Trophoblast cell (in vitro differentiated cells and primary cell): Measurements from ENCODE around the gene MAPT.

Source experiments
- DNase-seq, 2 donors: peaks; one replicate each; pipeline ENCODE4 v3.0.0-alpha.2; 2016
- H2AFZ ChIP-seq: 2 replicates; pipeline ENCODE4 v1.6.1; 2013; ENCODE audit warnings: low read length, moderate library complexity, mild to moderate bottlenecking; ENCODE audit not compliant: insufficient read depth, poor library complexity
- H2AK5ac ChIP-seq: 2 replicates; pipeline ENCODE4 v1.6.1; 2013; ENCODE audit warnings: mild to moderate bottlenecking, low read length
- H2BK120ac ChIP-seq: 2 replicates; pipeline ENCODE4 v1.6.1; 2013; ENCODE audit warnings: low read length, mild to moderate bottlenecking, moderate library complexity; ENCODE audit not compliant: insufficient read depth, poor library complexity
- H2BK12ac ChIP-seq: 2 replicates; pipeline ENCODE4 v1.6.1; 2013; ENCODE audit warnings: mild to moderate bottlenecking, low read length, moderate library complexity
- H2BK5ac ChIP-seq: 2 replicates; pipeline ENCODE4 v1.6.1; 2013; ENCODE audit warnings: low read length, low read depth, moderate library complexity, mild to moderate bottlenecking; ENCODE audit not compliant: poor library complexity
- H3K14ac ChIP-seq: 2 replicates; pipeline ENCODE4 v1.6.1; 2013; ENCODE audit warnings: mild to moderate bottlenecking, low read length
- H3K18ac ChIP-seq: 2 replicates; pipeline ENCODE4 v1.6.1; 2013; ENCODE audit warnings: mild to moderate bottlenecking, low read length
- H3K23ac ChIP-seq: 2 replicates; pipeline ENCODE4 v1.6.1; 2013; ENCODE audit warnings: low read length
- H3K27ac ChIP-seq: 2 replicates; pipeline ENCODE4 v1.5.1; 2013; ENCODE audit warnings: low read depth, mild to moderate bottlenecking, inconsistent platforms, low read length, moderate library complexity
- H3K27me3 ChIP-seq: 2 replicates; pipeline ENCODE4 v1.6.1; 2013; ENCODE audit warnings: inconsistent platforms, mild to moderate bottlenecking, low read length, moderate library complexity; ENCODE audit not compliant: insufficient read depth
- H3K36me3 ChIP-seq, 2 experiments: 1 replicate in 1 of 2; 2 replicates in 1 of 2; pipeline ENCODE4 v1.6.1; 2013; ENCODE audit warnings: low read length in 2 of 2, mild to moderate bottlenecking in 2 of 2, moderate library complexity in 1 of 2; ENCODE audit not compliant: insufficient read depth in 2 of 2, control insufficient read depth in 1 of 2
- H3K4ac ChIP-seq: 2 replicates; pipeline ENCODE4 v1.6.1; 2013; ENCODE audit warnings: low read depth, mild to moderate bottlenecking, low read length, moderate library complexity
- H3K4me1 ChIP-seq, 2 experiments: 1 replicate in 1 of 2; 2 replicates in 1 of 2; pipeline ENCODE4 v1.6.1; 2013; ENCODE audit warnings: low read length in 2 of 2, mild to moderate bottlenecking in 2 of 2, moderate library complexity in 1 of 2; ENCODE audit not compliant: insufficient read depth in 2 of 2, control insufficient read depth in 1 of 2
- H3K4me2 ChIP-seq: 2 replicates; pipeline ENCODE4 v1.6.1; 2013; ENCODE audit warnings: inconsistent platforms, mild to moderate bottlenecking, low read length, moderate library complexity
- H3K4me3 ChIP-seq: 2 replicates; pipeline ENCODE4 v1.5.1; 2013; ENCODE audit warnings: mild to moderate bottlenecking, low read depth, low read length, inconsistent platforms
- H3K79me1 ChIP-seq: one replicate; pipeline ENCODE4 v1.6.1; 2013; ENCODE audit warnings: low read length
- H3K79me2 ChIP-seq: 2 replicates; pipeline ENCODE4 v1.6.1; 2013; ENCODE audit warnings: low read length, mild to moderate bottlenecking; ENCODE audit not compliant: control insufficient read depth, insufficient read depth, poor library complexity
- H3K9ac ChIP-seq: 2 replicates; pipeline ENCODE4 v1.6.1; 2013; ENCODE audit warnings: mild to moderate bottlenecking, low read length
- H3K9me3 ChIP-seq: 2 replicates; pipeline ENCODE4 v1.6.1; 2013; ENCODE audit warnings: low read depth, mild to moderate bottlenecking, control low read depth, inconsistent platforms, low read length; ENCODE audit not compliant: insufficient read depth
- H4K12ac ChIP-seq: 2 replicates; pipeline ENCODE4 v1.6.1; 2013; ENCODE audit warnings: low read depth, mild to moderate bottlenecking, low read length, moderate library complexity
- H4K8ac ChIP-seq: 2 replicates; pipeline ENCODE4 v1.6.1; 2013; ENCODE audit warnings: low read depth, mild to moderate bottlenecking, low read length, moderate library complexity
- H4K91ac ChIP-seq: one replicate; pipeline ENCODE4 v1.6.1; 2013; ENCODE audit warnings: low read depth, mild to moderate bottlenecking, low read length, moderate library complexity
- WGBS: extraction: QIAGEN DNeasy Blood & Tissue Kit; methylation state at CpG from one replicate; pipeline ENCODE4 v1.1.7; 2013; ENCODE audit warnings: missing lambda C conversion rate; ENCODE audit not compliant: insufficient read length, insufficient coverage; ENCODE audit errors: extremely low coverage; 5-methylcytosine and 5-hydroxymethylcytosine counted together

Gene MAPT

GRCh38 chr17:45851022-45851421, 43.3 kb upstream of the MAPT start:
- no peak overlapping the region for H3K4me3 ChIP-seq
- no peak for DNase-seq
- H3K9ac ChIP-seq = no peak overlapping the region
- H2BK12ac ChIP-seq = no peak overlapping the region
- H3K4me1 ChIP-seq = no peaks in the 10 kb centered on the region
- no peaks in the 10 kb centered on the region for H3K27me3 ChIP-seq
- H3K79me2 ChIP-seq = no peaks in the 10 kb centered on the region
- no peak overlapping the region for H3K27ac ChIP-seq
- H3K4ac ChIP-seq = no peak overlapping the region
- H3K18ac ChIP-seq = no peak overlapping the region
- H3K4me2 ChIP-seq = no peak overlapping the region
- no peak overlapping the region for H3K23ac ChIP-seq
- no peak overlapping the region for H2AK5ac ChIP-seq
- H3K14ac ChIP-seq = no peak overlapping the region
- H4K91ac ChIP-seq = no peak overlapping the region
- no peaks in the 10 kb centered on the region for H3K9me3 ChIP-seq
- no peak overlapping the region for H4K8ac ChIP-seq
- H2BK120ac ChIP-seq = no peak overlapping the region
- H3K79me1 ChIP-seq = no peaks in the 10 kb centered on the region
- H2BK5ac ChIP-seq = no peak overlapping the region
- H4K12ac ChIP-seq = no peak overlapping the region
- no peak overlapping the region for H2AFZ ChIP-seq
- no peaks in the 10 kb centered on the region for H3K36me3 ChIP-seq
- no CpG with 5 or more reads among the region's 6 CpGs for WGBS

- H4K12ac ChIP-seq = no peak overlapping the region
- H4K91ac ChIP-seq = no peak overlapping the region
- no peaks in the 10 kb centered on the region for H3K27me3 ChIP-seq
- H3K14ac ChIP-seq = no peak overlapping the region
- no peak overlapping the region for H2BK120ac ChIP-seq
- no peak overlapping the region for H3K4me2 ChIP-seq
- no peak overlapping the region for H2BK5ac ChIP-seq
- no peak overlapping the region for H2AK5ac ChIP-seq
- H2AFZ ChIP-seq = no peak overlapping the region
- WGBS = no CpG with 5 or more reads among the region's 8 CpGs
- H2BK12ac ChIP-seq = no peak overlapping the region
- no peak overlapping the region for H3K23ac ChIP-seq
- H3K4me1 ChIP-seq = no peaks in the 10 kb centered on the region
- no peak overlapping the region for H3K4ac ChIP-seq
- no peaks in the 10 kb centered on the region for H3K79me2 ChIP-seq
- no peak overlapping the region for H3K18ac ChIP-seq
- no peak for DNase-seq
- H3K4me3 ChIP-seq = no peak overlapping the region
- no peaks in the 10 kb centered on the region for H3K9me3 ChIP-seq
- H3K79me1 ChIP-seq = no peaks in the 10 kb centered on the region
- H3K27ac ChIP-seq = no peak overlapping the region
- H4K8ac ChIP-seq = no peak overlapping the region
- H3K9ac ChIP-seq = no peak overlapping the region
- no peaks in the 10 kb centered on the region for H3K36me3 ChIP-seq
These were observed 42.9 kb upstream of the MAPT start for GRCh38 chr17:45851464-45851863.

DNA sequence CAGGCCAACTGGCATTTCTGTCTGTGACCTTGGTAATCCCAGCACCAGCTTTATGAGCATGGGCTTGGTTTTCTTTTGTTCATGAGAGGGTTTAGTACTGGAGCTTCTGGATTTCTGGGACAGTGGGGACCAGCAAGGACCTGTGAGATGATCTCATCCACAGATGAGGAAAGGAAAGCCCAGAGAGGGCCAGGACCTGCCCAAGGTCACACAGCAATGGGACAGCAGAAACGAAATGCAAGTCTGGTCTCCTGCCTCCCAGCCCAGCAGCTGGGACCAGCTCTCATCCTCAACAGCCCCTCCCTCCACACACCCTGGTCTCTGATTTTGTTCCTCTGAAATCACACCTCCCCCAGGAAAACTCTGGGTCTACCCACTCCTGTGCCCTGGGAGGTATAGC, 42.5 kb upstream of the MAPT start:
- Histone ChIP-seq H3K9me3 (no peaks in the 10 kb centered on the region), H3K27me3 (no peaks in the 10 kb centered on the region), H3K27ac (no peak overlapping the region), H3K14ac (no peak overlapping the region), H3K36me3 (no peaks in the 10 kb centered on the region), H3K79me2 (no peaks in the 10 kb centered on the region), H3K4me1 (no peaks in the 10 kb centered on the region), H3K79me1 (no peaks in the 10 kb centered on the region), H2BK5ac (no peak overlapping the region), H3K18ac (no peak overlapping the region), H3K9ac (no peak overlapping the region), H3K23ac (no peak overlapping the region), H3K4me2 (no peak overlapping the region), H4K8ac (no peak overlapping the region), H4K12ac (no peak overlapping the region), H2AFZ (no peak overlapping the region), H3K4ac (no peak overlapping the region), H3K4me3 (no peak overlapping the region), H2AK5ac (no peak overlapping the region), H2BK12ac (no peak overlapping the region), H2BK120ac (no peak overlapping the region), H4K91ac (no peak overlapping the region)
- no peak for DNase-seq
- whole genome bisulfite sequencing = no CpG with 5 or more reads among the region's 1 CpG

GRCh38 chr17:45852535-45853297, 41.6 kb upstream of the MAPT start:
- no peak overlapping the region for H2BK12ac ChIP-seq
- H2BK120ac ChIP-seq = no peak overlapping the region
- no peaks in the 10 kb centered on the region for H3K27me3 ChIP-seq

More at GRCh38 chr17:45852535-45853297, 41.6 kb upstream of the MAPT start:
- H2BK5ac ChIP-seq = no peak overlapping the region
- H3K36me3 ChIP-seq = no peaks in the 10 kb centered on the region
- no peak overlapping the region for H2AK5ac ChIP-seq
- no peak overlapping the region for H3K9ac ChIP-seq
- no peak overlapping the region for H3K18ac ChIP-seq
- H3K4me3 ChIP-seq = no peak overlapping the region
- no peak overlapping the region for H4K8ac ChIP-seq
- no CpG with 5 or more reads among the region's 12 CpGs for WGBS
- no peak overlapping the region for H3K4me2 ChIP-seq
- no peak overlapping the region for H3K4ac ChIP-seq
- H3K27ac ChIP-seq = no peak overlapping the region
- peak; percentile 41 to 79 for DNase-seq
- no peak overlapping the region for H4K12ac ChIP-seq
- H3K4me1 ChIP-seq = no peaks in the 10 kb centered on the region
- no peaks in the 10 kb centered on the region for H3K9me3 ChIP-seq
- no peaks in the 10 kb centered on the region for H3K79me2 ChIP-seq
- H4K91ac ChIP-seq = no peak overlapping the region
- no peak overlapping the region for H2AFZ ChIP-seq
- H3K23ac ChIP-seq = no peak overlapping the region
- no peak overlapping the region for H3K14ac ChIP-seq
- H3K79me1 ChIP-seq = no peaks in the 10 kb centered on the region
